GM12891 (cell line): ENCODE results near the gene DDX25.

Experiments used
- POLR2A ChIP-seq: IDR thresholded peaks from 2 replicates; pipeline ENCODE4 v1.6.1; 2011; ENCODE audit warnings: low read depth, low read length, control low read depth
- POLR2AphosphoS5 ChIP-seq: IDR thresholded peaks from 2 replicates; pipeline ENCODE4 v1.6.1; 2011; ENCODE audit warnings: low read depth, low read length, control low read depth
- TAF1 ChIP-seq: IDR thresholded peaks from 2 replicates; pipeline ENCODE4 v1.6.1; 2011; ENCODE audit warnings: low read depth, low read length, control low read depth

- TF ChIP-seq POLR2A (no peak), POLR2AphosphoS5 (no peak), TAF1 (no peak)
These were observed 21.0 kb downstream of the DDX25 start for GRCh38 chr11:125925247-125925740.
